Activated naive CD4-positive, alpha-beta T cell treated with anti-CD3 and anti-CD28 coated beads, Interleukin-2, amount 10 ng/mL, durations not matched to agents 5 hours and 36 hours (primary cell): ENCODE measurements around the gene ZNF550. TPM values are rescaled to one million over a fixed set of nuclear protein-coding genes. Genes with fewer than 3 reads are reported as not detected.

Experiments used
- total RNA-seq, 2 experiments: library from RNA; stranded (reverse); gene quantifications; one replicate each; pipeline ENCODE4 v1.2.3, GENCODE V29; 2021

ZNF550 gene
- total RNA-seq: 10 to 100 TPM; 15.8 TPM

DNA sequence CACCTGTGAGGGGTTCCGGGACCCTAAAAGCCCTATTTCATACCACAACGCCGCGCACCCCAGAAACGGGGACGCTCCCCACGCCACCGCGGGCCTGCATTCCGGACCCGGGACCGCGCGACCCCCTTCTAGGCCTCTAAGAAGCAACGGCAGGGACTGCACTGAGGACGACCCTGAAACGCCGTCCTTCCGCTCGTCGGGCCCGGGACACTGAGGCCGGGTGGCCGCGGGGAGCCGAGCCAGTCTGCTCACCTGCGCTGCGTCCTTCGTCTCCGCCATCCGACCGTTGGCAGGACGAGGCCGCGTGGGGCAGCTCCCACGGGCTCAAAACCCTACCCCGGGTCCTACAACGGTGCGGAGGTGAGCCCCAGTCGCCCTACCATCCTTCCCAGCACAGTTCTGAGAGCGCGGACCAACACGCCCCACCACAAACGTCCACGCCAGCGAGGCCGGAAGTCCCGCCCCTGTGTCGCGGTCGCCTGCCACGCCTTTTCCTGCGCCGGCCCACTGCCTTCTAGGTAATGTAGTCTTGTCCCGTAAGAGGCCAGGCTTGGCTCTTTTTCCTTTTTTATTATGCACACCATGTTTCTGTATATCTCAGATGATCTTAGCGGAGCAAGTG lies at the start of gene ZNF550:
Gene ZNF550 (minus strand): TSS at position 460 of the 622 bp plus-strand sequence. CDS start 181 bp downstream, at position 279.

GRCh38 chr19:57599761-57600383 lies 40.2 kb upstream of the ZNF550 start, which contains the start of gene ZNF530:
TSS of gene ZNF530 (plus strand) at chr19:57599885. CDS start at chr19:57604346, 4,461 bp downstream.

GRCh38 chr19:57583521-57584416 lies 24.1 kb upstream of the ZNF550 start, which contains the start of gene ZIK1:
TSS of gene ZIK1 (plus strand) at chr19:57584145. CDS start at chr19:57584357, 212 bp downstream.

DNA sequence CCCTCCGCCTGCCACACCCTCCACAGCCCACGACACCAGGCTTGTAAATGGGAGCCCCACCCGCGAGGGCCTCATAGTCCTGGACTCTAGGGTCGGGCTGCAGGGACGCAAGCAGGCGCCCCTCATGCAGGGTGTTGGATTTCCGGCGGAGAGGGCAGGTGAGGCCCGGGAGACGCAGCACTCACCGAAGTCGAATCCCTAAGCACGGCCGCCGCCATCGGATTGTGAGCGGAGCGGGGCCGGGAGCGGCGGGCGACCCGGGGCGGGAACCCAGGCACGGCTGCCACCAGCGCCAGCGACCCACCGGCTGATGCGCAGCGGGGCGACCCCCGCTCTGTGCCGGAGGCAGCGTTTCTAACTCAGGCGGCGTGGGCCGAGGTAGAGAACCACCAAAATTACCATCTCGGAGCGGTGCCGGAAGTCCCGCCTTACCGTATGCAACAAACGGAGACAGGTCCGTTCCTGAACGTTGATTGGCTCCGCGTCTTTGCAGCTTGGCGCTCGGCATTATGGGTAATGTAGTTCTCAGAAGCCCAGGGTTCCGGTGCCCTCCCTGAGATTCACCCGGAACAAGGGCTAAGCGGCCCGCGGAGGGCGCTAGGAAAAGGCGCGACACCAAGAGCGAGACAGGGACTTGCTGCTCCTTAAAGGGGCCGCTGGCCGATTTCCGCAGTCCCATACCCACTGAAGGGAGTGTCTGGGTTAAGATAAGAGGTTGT lies 19.0 kb upstream of the ZNF550 start, which contains the start of gene ZNF416:
Gene ZNF416 (minus strand): TSS at position 425 of the 719 bp plus-strand sequence. CDS start 207 bp downstream, at position 218.

DNA sequence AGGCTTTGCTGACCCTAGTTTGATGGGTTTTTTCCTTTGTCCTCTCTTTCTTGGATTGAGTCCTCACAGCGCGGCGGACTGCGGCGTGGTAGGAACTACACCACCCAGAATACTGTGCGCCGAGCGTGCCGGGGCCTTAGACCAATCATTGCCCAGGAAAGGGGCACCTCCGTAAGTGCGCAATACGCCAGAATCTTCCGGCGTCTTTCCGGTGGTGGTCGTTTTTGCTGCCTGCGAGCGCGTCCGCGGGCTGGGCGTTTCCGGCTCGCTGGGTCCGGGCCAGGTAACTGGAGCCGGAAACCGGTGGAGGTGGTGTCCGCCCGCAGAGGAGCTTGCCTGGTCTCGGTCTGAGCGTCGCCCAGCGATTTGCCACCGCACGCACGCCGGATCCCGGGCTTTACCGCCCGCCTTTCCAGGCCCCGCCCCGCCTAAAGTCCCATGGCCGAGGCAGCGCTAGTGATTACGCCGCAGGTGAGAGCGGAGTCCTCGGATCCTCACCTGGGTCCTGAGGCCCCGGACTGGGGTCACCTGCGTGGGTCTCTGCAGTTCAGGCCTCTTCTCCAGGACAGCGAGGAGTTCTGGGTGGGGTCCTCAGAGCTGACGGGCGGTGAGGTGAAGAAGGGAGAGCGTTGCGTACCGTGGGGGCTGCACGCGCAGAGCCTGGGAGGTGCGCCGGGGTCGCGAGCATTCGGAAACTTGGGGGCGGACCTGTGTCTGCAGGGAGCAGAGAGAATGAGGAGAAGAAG lies 32.4 kb downstream of the ZNF550 start, which contains the start of gene ZNF549:
Gene ZNF549 (plus strand): TSS at position 221 of the 746 bp plus-strand sequence. CDS start 218 bp downstream, at position 439.

GRCh38 chr19:57499680-57500395 lies 59.8 kb downstream of the ZNF550 start, which contains the start of gene ZNF773:
TSS of gene ZNF773 (plus strand) at chr19:57499938. CDS start at chr19:57500081, 143 bp downstream.

GRCh38 chr19:57487477-57488298 lies 72.0 kb downstream of the ZNF550 start, which contains the start of gene ZNF419:
TSS of gene ZNF419 (plus strand) at chr19:57487750. CDS start at chr19:57487951, 201 bp downstream.

Other genes starting within 250 kb of the ZNF550 start
- 1 to 10 TPM; 7.7 to 7.8 TPM for gene ZNF543, start 239.4 kb downstream of the ZNF550 start, total RNA-seq
- 1 to 10 TPM; 8.7 to 9.3 TPM for gene ZNF304, start 208.6 kb downstream of the ZNF550 start, total RNA-seq
- gene TRAPPC2B, start 196.3 kb downstream of the ZNF550 start, total RNA-seq: 10 to 100 TPM in 1 of 2 experiments, 1 to 10 TPM in 1; 9.5 to 10.7 TPM
- 1 to 10 TPM; 3.8 to 3.9 TPM for gene ZNF547, start 196.3 kb downstream of the ZNF550 start, total RNA-seq
- gene ZNF548, start 170.0 kb downstream of the ZNF550 start, total RNA-seq: 10 to 100 TPM; 40.7 to 42.4 TPM
- 10 to 100 TPM; 13.0 to 14.3 TPM for gene ZNF17, start 148.7 kb downstream of the ZNF550 start, total RNA-seq
- gene ZNF749, start 124.5 kb downstream of the ZNF550 start, total RNA-seq: 10 to 100 TPM; 14.1 to 14.7 TPM
- gene VN1R1, start 102.7 kb downstream of the ZNF550 start, total RNA-seq: under 1 TPM; 0.18 to 0.29 TPM
- 10 to 100 TPM; 10.9 to 11.4 TPM for gene ZNF772, start 82.3 kb downstream of the ZNF550 start, total RNA-seq
- gene ZNF419, start 72.1 kb downstream of the ZNF550 start, total RNA-seq: 10 to 100 TPM; 10.8 to 12.6 TPM
- 10 to 100 TPM; 11.1 to 11.6 TPM for gene ZNF773, start 59.9 kb downstream of the ZNF550 start, total RNA-seq
- 1 to 10 TPM; 9.5 to 9.8 TPM for gene ZNF549, start 32.5 kb downstream of the ZNF550 start, total RNA-seq
- gene ZNF416, start 19.0 kb upstream of the ZNF550 start, total RNA-seq: 1 to 10 TPM; 7.4 to 8.5 TPM
- gene ZIK1, start 24.3 kb upstream of the ZNF550 start, total RNA-seq: 1 to 10 TPM; 8.0 to 9.4 TPM
- 1 to 10 TPM; 7.6 to 8.2 TPM for gene ZNF530, start 40.0 kb upstream of the ZNF550 start, total RNA-seq
- gene ZNF134, start 54.4 kb upstream of the ZNF550 start, total RNA-seq: 10 to 100 TPM; 19.8 to 20.5 TPM
- 10 to 100 TPM; 18.3 to 21.1 TPM for gene ZNF211, start 73.3 kb upstream of the ZNF550 start, total RNA-seq
- gene ZSCAN4, start 109.1 kb upstream of the ZNF550 start, total RNA-seq: not detected
- 10 to 100 TPM; 16.1 to 16.8 TPM for gene ZNF551, start 122.1 kb upstream of the ZNF550 start, total RNA-seq
- 1 to 10 TPM; 2.2 to 2.3 TPM for gene ZNF154, start 149.3 kb upstream of the ZNF550 start, total RNA-seq
- 10 to 100 TPM; 13.4 to 15.3 TPM for gene ZNF671, start 167.8 kb upstream of the ZNF550 start, total RNA-seq
- gene ZNF776, start 187.0 kb upstream of the ZNF550 start, total RNA-seq: 10 to 100 TPM; 15.0 to 17.0 TPM
- gene ZNF586, start 209.8 kb upstream of the ZNF550 start, total RNA-seq: 10 to 100 TPM; 26.1 to 26.6 TPM